Cortex of kidney (tissue), 1 donor: ENCODE data around the gene SNRPD2.
"Not testable (repeated sequence)": the region's sequence is repeated elsewhere in the genome, so short reads cannot be mapped to it uniquely, and the experiment has no call there.

Experiments used
- DNase-seq: peaks from one replicate; lab custom pipeline; 2025; lab: John Stamatoyannopoulos, UW

Gene SNRPD2

GRCh38 chr19:45691516-45692186 lies at the start of gene SNRPD2:
Gene SNRPD2 (minus strand): TSS chr19:45691953. CDS start chr19:45691888, 65 bp downstream.
- peak; percentile 65 for DNase-seq

GRCh38 chr19:45739498-45740439 lies 48.0 kb upstream of the SNRPD2 start:
- no peak for DNase-seq

- DNase-seq: no peak
These were observed 41.5 kb upstream of the SNRPD2 start, which contains the start of gene MEIOSIN for GRCh38 chr19:45733160-45733810. Gene MEIOSIN (plus strand): TSS chr19:45733439. CDS start chr19:45735377, 1,938 bp downstream.

- DNase-seq: peak; percentile 68
These were observed 38.9 kb upstream of the SNRPD2 start, which contains the start of gene FBXO46 for GRCh38 chr19:45730368-45731288. Gene FBXO46 (minus strand): TSS chr19:45730896. CDS start chr19:45713495, 17,401 bp downstream.

- no peak for DNase-seq
These were observed 38.1 kb upstream of the SNRPD2 start for GRCh38 chr19:45729800-45730290.

GRCh38 chr19:45728683-45729082 lies 36.9 kb upstream of the SNRPD2 start:
- not testable (repeated sequence) for DNase-seq

- DNase-seq: not testable (repeated sequence)
These were observed 28.3 kb upstream of the SNRPD2 start for GRCh38 chr19:45720065-45720464.

- no peak for DNase-seq
These were observed 26.4 kb upstream of the SNRPD2 start for GRCh38 chr19:45717983-45718650.

- DNase-seq: peak; percentile 86
These were observed 25.6 kb upstream of the SNRPD2 start for GRCh38 chr19:45717131-45717982.

GRCh38 chr19:45716359-45717130 lies 24.8 kb upstream of the SNRPD2 start:
- no peak for DNase-seq

GRCh38 chr19:45715139-45715538 lies 23.4 kb upstream of the SNRPD2 start:
- DNase-seq: no peak

GRCh38 chr19:45713141-45713540 lies 21.4 kb upstream of the SNRPD2 start:
- DNase-seq: no peak

- DNase-seq: no peak
These were observed 20.9 kb upstream of the SNRPD2 start for GRCh38 chr19:45712699-45713067.

GRCh38 chr19:45711851-45712698 lies 20.3 kb upstream of the SNRPD2 start:
- DNase-seq: no peak

GRCh38 chr19:45710356-45711130 lies 18.8 kb upstream of the SNRPD2 start:
- no peak for DNase-seq

- no peak for DNase-seq
These were observed 14.1 kb upstream of the SNRPD2 start for GRCh38 chr19:45705710-45706415.
